Activated naive CD8-positive, alpha-beta T cell treated with anti-CD3 and anti-CD28 coated beads for 36 hours (primary cell): ENCODE data around the gene KIF1A. TPM values are rescaled to one million over a fixed set of nuclear protein-coding genes. Genes with fewer than 3 reads are reported as not detected.

Experiments
- DNase-seq: peaks from one replicate; pipeline ENCODE4 v3.0.0; 2021
- H3K27ac Mint-ChIP-seq: one replicate; pipeline ENCODE4 v1.8.0; 2022; ENCODE audit warnings: mild to moderate bottlenecking, moderate library complexity, mixed read lengths
- H3K27me3 Mint-ChIP-seq: one replicate; pipeline ENCODE4 v1.8.0; 2022; ENCODE audit warnings: mild to moderate bottlenecking, mixed read lengths
- H3K36me3 Mint-ChIP-seq: one replicate; pipeline ENCODE4 v1.8.0; 2021; ENCODE audit warnings: mild to moderate bottlenecking, mixed read lengths
- H3K4me1 Mint-ChIP-seq: one replicate; pipeline ENCODE4 v1.8.0; 2021; ENCODE audit warnings: mixed read lengths
- H3K4me3 Mint-ChIP-seq: one replicate; pipeline ENCODE4 v1.8.0; 2022; ENCODE audit warnings: mild to moderate bottlenecking, moderate library complexity, mixed read lengths
- H3K9me3 Mint-ChIP-seq: one replicate; pipeline ENCODE4 v1.8.0; 2022; ENCODE audit warnings: mixed read lengths
- total RNA-seq, 2 experiments: library from RNA; stranded (reverse); gene quantifications; one replicate each; pipeline ENCODE4 v1.2.3, GENCODE V29; 2021

Gene KIF1A
- total RNA-seq, 2 experiments from 2014 or later, result 7.7 to 8.2 TPM

- Mint-ChIP-seq H3K9me3 (no peaks in the 10 kb centered on the region), H3K4me1 (no peaks in the 10 kb centered on the region), H3K4me3 (no peak overlapping the region), H3K27ac (no peak overlapping the region), H3K27me3 (no peaks in the 10 kb centered on the region), H3K36me3 (no peaks in the 10 kb centered on the region)
- DNase-seq, result no peak
Observed at GRCh38 chr2:240716130-240716798, 103.8 kb downstream of the KIF1A start.

- Mint-ChIP-seq H3K36me3 (no peaks in the 10 kb centered on the region), H3K27ac (no peak overlapping the region), H3K27me3 (no peaks in the 10 kb centered on the region), H3K4me1 (no peaks in the 10 kb centered on the region), H3K4me3 (no peak overlapping the region), H3K9me3 (no peaks in the 10 kb centered on the region)
- DNase-seq, result no peak
Observed at GRCh38 chr2:240714747-240715725, 105.0 kb downstream of the KIF1A start.

- H3K4me3 Mint-ChIP-seq, result no peak overlapping the region
- no peak for DNase-seq
- no peaks in the 10 kb centered on the region for H3K27me3 Mint-ChIP-seq
- H3K36me3 Mint-ChIP-seq, result no peaks in the 10 kb centered on the region
- no peaks in the 10 kb centered on the region for H3K9me3 Mint-ChIP-seq
- no peaks in the 10 kb centered on the region for H3K4me1 Mint-ChIP-seq
- no peak overlapping the region for H3K27ac Mint-ChIP-seq
Observed at GRCh38 chr2:240713928-240714746, 105.9 kb downstream of the KIF1A start.

- no peaks in the 10 kb centered on the region for H3K36me3 Mint-ChIP-seq
- H3K4me3 Mint-ChIP-seq, result no peak overlapping the region
Observed at GRCh38 chr2:240713071-240713927, 106.7 kb downstream of the KIF1A start.

GRCh38 chr2:240712121-240712520, 107.9 kb downstream of the KIF1A start:
- Mint-ChIP-seq H3K27ac (no peak overlapping the region), H3K9me3 (no peaks in the 10 kb centered on the region), H3K4me1 (no peaks in the 10 kb centered on the region), H3K36me3 (no peaks in the 10 kb centered on the region), H3K4me3 (no peak overlapping the region), H3K27me3 (no peaks in the 10 kb centered on the region)
- DNase-seq, result no peak

More at GRCh38 chr2:240713071-240713927, 106.7 kb downstream of the KIF1A start:
- Mint-ChIP-seq H3K9me3 (no peaks in the 10 kb centered on the region), H3K27me3 (no peaks in the 10 kb centered on the region), H3K27ac (no peak overlapping the region), H3K4me1 (no peaks in the 10 kb centered on the region)
- DNase-seq, result no peak

- H3K27ac Mint-ChIP-seq, result no peak overlapping the region
- no peak for DNase-seq
- H3K36me3 Mint-ChIP-seq, result no peaks in the 10 kb centered on the region
- no peaks in the 10 kb centered on the region for H3K27me3 Mint-ChIP-seq
- H3K4me1 Mint-ChIP-seq, result no peaks in the 10 kb centered on the region
- no peaks in the 10 kb centered on the region for H3K9me3 Mint-ChIP-seq
- no peak overlapping the region for H3K4me3 Mint-ChIP-seq
Observed at GRCh38 chr2:240711701-240712100, 108.3 kb downstream of the KIF1A start.

GRCh38 chr2:240711296-240711695, 108.7 kb downstream of the KIF1A start:
- Mint-ChIP-seq H3K27me3 (no peaks in the 10 kb centered on the region), H3K4me1 (no peaks in the 10 kb centered on the region), H3K36me3 (no peaks in the 10 kb centered on the region), H3K4me3 (no peak overlapping the region), H3K9me3 (no peaks in the 10 kb centered on the region), H3K27ac (no peak overlapping the region)
- no peak for DNase-seq

- Mint-ChIP-seq H3K27me3 (peaks cover 10% of the 10 kb centered on the region), H3K4me3 (no peak overlapping the region), H3K27ac (no peak overlapping the region)
Observed at GRCh38 chr2:240708457-240708856, 111.6 kb downstream of the KIF1A start.

GRCh38 chr2:240707821-240708220, 112.2 kb downstream of the KIF1A start:
- no peak overlapping the region for H3K27ac Mint-ChIP-seq
- no peak overlapping the region for H3K4me3 Mint-ChIP-seq
- no peaks in the 10 kb centered on the region for H3K36me3 Mint-ChIP-seq
- peaks cover 12% of the 10 kb centered on the region for H3K4me1 Mint-ChIP-seq
- no peaks in the 10 kb centered on the region for H3K9me3 Mint-ChIP-seq
- DNase-seq, result no peak
- H3K27me3 Mint-ChIP-seq, result peaks cover 15% of the 10 kb centered on the region

More at GRCh38 chr2:240708457-240708856, 111.6 kb downstream of the KIF1A start:
- peaks cover 12% of the 10 kb centered on the region for H3K4me1 Mint-ChIP-seq
- DNase-seq, result no peak
- no peaks in the 10 kb centered on the region for H3K36me3 Mint-ChIP-seq
- H3K9me3 Mint-ChIP-seq, result no peaks in the 10 kb centered on the region

GRCh38 chr2:240707043-240707756, 112.8 kb downstream of the KIF1A start:
- Mint-ChIP-seq H3K36me3 (no peaks in the 10 kb centered on the region), H3K9me3 (no peaks in the 10 kb centered on the region), H3K4me1 (peaks cover 12% of the 10 kb centered on the region), H3K27me3 (peaks cover 19% of the 10 kb centered on the region), H3K4me3 (no peak overlapping the region), H3K27ac (no peak overlapping the region)
- no peak for DNase-seq

- no peaks in the 10 kb centered on the region for H3K36me3 Mint-ChIP-seq
- H3K9me3 Mint-ChIP-seq, result no peaks in the 10 kb centered on the region
- peak overlapping the region; percentile 38 for H3K4me3 Mint-ChIP-seq
- DNase-seq, result no peak
- H3K27me3 Mint-ChIP-seq, result peaks cover 19% of the 10 kb centered on the region
- H3K27ac Mint-ChIP-seq, result no peak overlapping the region
- H3K4me1 Mint-ChIP-seq, result peaks cover 12% of the 10 kb centered on the region
Observed at GRCh38 chr2:240705204-240705791, 114.7 kb downstream of the KIF1A start.

- Mint-ChIP-seq H3K4me1 (peaks cover 12% of the 10 kb centered on the region), H3K4me3 (peak overlapping the region; percentile 38), H3K27me3 (peaks cover 19% of the 10 kb centered on the region), H3K9me3 (no peaks in the 10 kb centered on the region), H3K27ac (no peak overlapping the region), H3K36me3 (no peaks in the 10 kb centered on the region)
- DNase-seq, result peak; percentile 48
Observed at GRCh38 chr2:240704651-240705050, 115.4 kb downstream of the KIF1A start.
